Activated naive CD8-positive, alpha-beta T cell treated with anti-CD3 and anti-CD28 coated beads, Interleukin-2, amount 10 ng/mL, durations not matched to agents 7 days and 5 days (primary cell): ENCODE measurements around the gene AHNAK. TPM values are rescaled to one million over a fixed set of nuclear protein-coding genes. Genes with fewer than 3 reads are reported as not detected.

Experiments
- ATAC-seq: fragments of 150-1000 bp; cut with Tn5 transposase; one replicate; pipeline ENCODE4 v1.10.0; 2021; ENCODE audit warnings: low read depth, moderate library complexity
- POLR2A ChIA-PET: fragments of 350-600 bp; sonication (Branson Sonifier 250); formaldehyde crosslinking; loops from one replicate; lab custom pipeline; 2021; ENCODE audit warnings: antibody characterized with exemption; lab: Charles Lee
- DNase-seq: peaks from one replicate; pipeline ENCODE4 v3.0.0; 2021
- H3K27ac Mint-ChIP-seq: one replicate; pipeline ENCODE4 v1.8.0; 2022; ENCODE audit warnings: mild to moderate bottlenecking, mixed read lengths
- H3K27me3 Mint-ChIP-seq: one replicate; pipeline ENCODE4 v1.8.0; 2022; ENCODE audit warnings: mild to moderate bottlenecking, moderate library complexity, mixed read lengths
- H3K36me3 Mint-ChIP-seq: one replicate; pipeline ENCODE4 v1.8.0; 2021; ENCODE audit warnings: mild to moderate bottlenecking, mixed read lengths
- H3K4me1 Mint-ChIP-seq: one replicate; pipeline ENCODE4 v1.8.0; 2021; ENCODE audit warnings: mixed read lengths
- H3K4me3 Mint-ChIP-seq: one replicate; pipeline ENCODE4 v1.8.0; 2022; ENCODE audit warnings: mild to moderate bottlenecking, moderate library complexity, mixed read lengths
- H3K9me3 Mint-ChIP-seq: one replicate; pipeline ENCODE4 v1.8.0; 2021; ENCODE audit warnings: mixed read lengths
- total RNA-seq, 2 experiments: library from RNA; stranded (reverse); gene quantifications; one replicate each; pipeline ENCODE4 v1.2.3, GENCODE V29; 2021

The AHNAK gene
- total RNA-seq, 2 experiments from 2014 or later = 278 to 344 TPM

DNA sequence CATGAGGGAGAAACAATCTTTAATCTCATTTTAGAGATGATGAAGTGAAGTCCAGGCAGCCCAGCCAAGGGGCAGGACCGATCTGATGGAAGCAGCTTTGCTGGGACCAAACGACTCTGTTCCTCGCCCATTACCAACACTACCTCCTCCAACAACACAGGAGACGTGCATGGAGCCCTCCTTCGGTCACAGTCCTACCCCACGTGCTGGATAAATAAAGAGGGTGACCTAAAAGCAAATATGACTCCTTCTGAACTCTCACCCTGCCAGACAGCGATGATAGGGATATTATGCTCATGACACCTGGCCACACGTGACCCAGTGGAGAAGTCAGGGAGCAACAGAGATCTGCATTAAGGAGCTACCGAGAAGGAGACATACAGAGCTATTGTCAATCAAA lies 101.8 kb downstream of the AHNAK start:
- DNase-seq (no peak), ATAC-seq (no peak)
- no peaks in the 10 kb centered on the region for H3K36me3 Mint-ChIP-seq
- H3K27ac Mint-ChIP-seq = no peak overlapping the region
- H3K27me3 Mint-ChIP-seq = peaks cover 30% of the 10 kb centered on the region
- POLR2A ChIA-PET = interaction anchor here (0.9 kb wide), 1 partner anchor 107 kb away, joined by 3 read pairs; no protein-coding TSS in a partner anchor
- H3K4me3 Mint-ChIP-seq = peak overlapping the region; percentile 75
- no peaks in the 10 kb centered on the region for H3K9me3 Mint-ChIP-seq
- H3K4me1 Mint-ChIP-seq = peaks cover 4% of the 10 kb centered on the region

DNA sequence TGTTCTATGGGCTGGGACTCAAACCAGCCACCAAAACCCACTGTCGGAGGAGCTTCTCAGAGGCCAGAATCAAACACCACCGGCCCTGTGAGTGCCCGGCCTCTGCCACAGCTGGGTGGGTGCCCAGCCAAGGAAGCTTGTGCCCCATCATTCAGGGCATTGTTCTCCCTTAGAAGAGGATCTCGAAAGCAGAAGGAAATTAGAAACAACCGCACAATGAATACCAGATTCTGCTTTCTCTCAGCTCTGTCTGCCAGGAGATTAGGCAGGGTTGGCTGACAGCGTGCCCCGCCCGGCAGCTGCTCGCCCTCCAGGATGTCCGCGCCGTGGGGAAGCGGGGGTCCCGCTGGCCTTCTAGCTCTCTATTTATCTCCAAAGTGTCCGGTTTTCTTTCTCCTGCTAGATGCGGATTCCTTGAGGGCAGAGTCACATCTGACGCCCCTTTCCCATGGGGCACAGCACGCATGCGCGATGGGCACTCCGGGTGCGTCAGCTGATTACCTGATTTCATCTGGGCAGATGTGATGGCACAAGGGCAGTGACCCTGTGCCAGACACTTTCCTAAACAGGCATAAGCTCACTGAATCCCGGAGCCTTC lies 102.3 kb downstream of the AHNAK start:
- Mint-ChIP-seq H3K36me3 (no peaks in the 10 kb centered on the region), H3K4me1 (peaks cover 4% of the 10 kb centered on the region), H3K27me3 (peaks cover 30% of the 10 kb centered on the region), H3K9me3 (no peaks in the 10 kb centered on the region), H3K27ac (no peak overlapping the region), H3K4me3 (peak overlapping the region; percentile 75)
- ATAC-seq (peak; percentile 47), DNase-seq (peak; percentile 56)
- POLR2A ChIA-PET = interaction anchor here (0.9 kb wide), 1 partner anchor 20 kb away, joined by 5 read pairs; no protein-coding TSS in a partner anchor

DNA sequence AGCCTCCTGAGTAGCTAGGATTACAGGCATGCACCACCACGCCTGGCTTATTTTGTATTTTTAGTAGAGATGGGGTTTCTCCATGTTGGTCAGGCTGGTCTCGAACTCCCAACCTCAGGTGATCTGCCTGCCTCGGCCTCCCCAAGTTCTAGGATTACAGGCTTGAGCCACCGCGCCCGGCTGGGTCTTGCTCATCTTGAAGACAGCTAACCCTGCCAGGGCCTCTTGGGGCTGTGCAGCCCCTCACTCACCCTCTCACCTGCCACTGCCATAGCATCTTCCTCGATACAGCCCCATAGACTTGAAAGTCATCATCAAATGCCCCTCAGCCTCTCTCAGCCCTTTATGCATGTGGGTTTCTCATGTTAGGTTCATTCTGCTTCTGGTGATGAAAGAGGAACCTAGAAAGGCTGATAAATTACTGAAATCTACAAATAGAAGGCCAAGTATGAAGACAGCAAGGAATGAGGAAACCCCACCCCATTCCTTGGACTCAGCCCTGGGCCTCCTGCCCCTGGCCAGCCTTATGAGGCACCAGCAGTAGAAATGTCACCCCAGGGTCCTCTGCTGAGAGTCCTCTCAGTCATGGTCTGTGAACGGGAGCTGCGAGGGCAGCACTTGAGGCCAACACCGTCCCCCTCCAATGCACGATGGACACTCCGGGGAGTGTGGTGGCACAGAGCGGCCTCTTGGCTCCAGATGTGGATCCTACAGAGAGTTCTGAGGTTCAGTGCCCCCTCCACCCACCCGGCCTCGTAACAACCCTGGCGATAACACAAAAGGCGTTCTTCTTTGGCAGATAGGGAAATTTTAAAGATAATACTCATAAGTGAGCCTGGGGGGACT lies 103.0 kb downstream of the AHNAK start:
- POLR2A ChIA-PET = interaction anchor here (0.9 kb wide), 1 partner anchor 19 kb away, joined by 5 read pairs; no protein-coding TSS in a partner anchor
- no peak overlapping the region for H3K27ac Mint-ChIP-seq
- H3K4me1 Mint-ChIP-seq = peaks cover 4% of the 10 kb centered on the region
- no peaks in the 10 kb centered on the region for H3K9me3 Mint-ChIP-seq
- peak overlapping the region; percentile 75 for H3K4me3 Mint-ChIP-seq
- ATAC-seq (no peak), DNase-seq (no peak)
- H3K27me3 Mint-ChIP-seq = peaks cover 30% of the 10 kb centered on the region
- no peaks in the 10 kb centered on the region for H3K36me3 Mint-ChIP-seq

DNA sequence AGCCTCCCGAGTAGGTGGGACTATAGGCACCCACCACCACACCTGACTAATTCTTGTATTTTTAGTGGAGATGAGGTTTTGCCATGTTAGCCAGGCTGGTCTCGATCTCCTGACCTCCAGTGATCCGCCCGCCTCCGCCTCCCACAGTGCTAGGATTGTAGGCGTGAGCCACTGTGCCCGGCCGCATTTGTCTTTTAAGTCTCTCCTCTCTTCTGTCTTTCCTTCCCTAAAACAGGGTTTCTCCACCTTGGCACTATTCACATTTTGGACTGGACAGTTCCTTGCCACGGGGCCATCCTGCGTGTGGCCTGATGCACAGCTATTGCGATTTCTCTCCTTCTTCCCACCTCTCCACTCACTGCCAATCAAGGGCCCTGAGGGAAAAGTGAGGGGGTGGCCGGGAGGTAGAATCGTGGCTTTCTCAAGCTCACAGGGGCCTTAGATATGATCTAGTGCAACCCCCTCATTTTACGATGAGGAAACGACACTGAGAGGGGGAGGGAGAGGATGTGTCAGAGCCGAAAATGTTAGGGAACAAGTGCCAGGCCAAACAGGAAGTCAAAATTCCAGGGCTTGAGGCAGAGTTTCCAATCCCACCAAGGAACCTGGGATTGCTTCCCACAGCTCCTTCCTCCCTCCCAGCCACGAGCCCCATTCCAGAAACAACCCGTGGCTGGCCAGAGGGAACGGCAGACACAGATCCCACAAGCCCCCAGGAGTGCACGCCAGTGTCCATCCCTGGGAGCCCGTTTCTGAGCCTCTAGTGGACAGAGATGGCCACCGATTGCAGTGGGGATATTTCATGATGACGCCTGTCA lies 106.6 kb downstream of the AHNAK start:
- Mint-ChIP-seq H3K4me1 (peaks cover 10% of the 10 kb centered on the region), H3K27ac (no peak overlapping the region), H3K36me3 (no peaks in the 10 kb centered on the region), H3K4me3 (no peak overlapping the region), H3K27me3 (peaks cover 8% of the 10 kb centered on the region), H3K9me3 (no peaks in the 10 kb centered on the region)
- POLR2A ChIA-PET = no interaction called here
- DNase-seq = no peak
- no peak for ATAC-seq

DNA sequence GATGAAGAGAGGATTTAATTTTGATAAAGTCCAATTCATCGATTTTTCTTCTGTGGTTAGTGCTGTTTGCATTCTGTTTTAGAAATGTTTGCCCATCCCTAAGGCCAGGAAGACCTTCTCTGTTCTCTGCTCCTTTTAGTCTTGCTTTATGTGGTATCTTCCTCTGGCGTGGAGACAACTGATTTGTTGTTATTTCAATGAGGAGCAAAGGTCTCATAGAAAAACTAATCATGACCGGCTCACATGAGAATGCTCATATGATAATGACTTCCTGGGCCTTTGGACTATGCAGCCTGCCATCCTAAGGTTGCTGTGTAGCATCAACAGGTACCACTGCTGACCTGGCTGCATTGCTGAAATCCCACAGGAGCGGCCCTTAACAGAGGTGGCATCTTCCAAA lies 108.0 kb downstream of the AHNAK start:
- Mint-ChIP-seq H3K27ac (no peak overlapping the region), H3K4me3 (no peak overlapping the region), H3K9me3 (no peaks in the 10 kb centered on the region), H3K36me3 (no peaks in the 10 kb centered on the region), H3K27me3 (peaks cover 2% of the 10 kb centered on the region), H3K4me1 (peaks cover 16% of the 10 kb centered on the region)
- POLR2A ChIA-PET = no interaction called here
- ATAC-seq (no peak), DNase-seq (no peak)

DNA sequence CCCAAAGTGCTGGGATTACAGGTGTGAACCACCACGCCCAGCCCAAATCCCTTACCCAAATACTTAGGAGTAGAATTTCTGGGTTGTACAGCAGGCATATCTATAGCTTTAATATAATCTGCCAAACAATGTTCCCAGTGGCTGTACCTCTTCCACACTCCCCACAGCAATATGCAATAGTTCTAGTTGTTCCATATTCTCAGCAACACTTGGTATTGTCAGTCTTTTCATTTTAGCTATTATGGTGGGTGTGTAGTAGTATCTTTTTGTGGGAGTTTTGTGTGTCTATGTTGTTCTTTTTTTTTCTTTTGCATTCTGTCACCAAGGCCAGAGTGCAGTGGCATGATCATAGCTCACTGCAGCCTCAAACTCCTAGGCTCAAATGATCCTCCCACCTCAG lies 109.0 kb downstream of the AHNAK start:
- H3K27ac Mint-ChIP-seq = no peak overlapping the region
- no peaks in the 10 kb centered on the region for H3K27me3 Mint-ChIP-seq
- peaks cover 18% of the 10 kb centered on the region for H3K4me1 Mint-ChIP-seq
- no peaks in the 10 kb centered on the region for H3K36me3 Mint-ChIP-seq
- POLR2A ChIA-PET = no interaction called here
- H3K4me3 Mint-ChIP-seq = no peak overlapping the region
- H3K9me3 Mint-ChIP-seq = no peaks in the 10 kb centered on the region
- DNase-seq (no peak), ATAC-seq (no peak)

DNA sequence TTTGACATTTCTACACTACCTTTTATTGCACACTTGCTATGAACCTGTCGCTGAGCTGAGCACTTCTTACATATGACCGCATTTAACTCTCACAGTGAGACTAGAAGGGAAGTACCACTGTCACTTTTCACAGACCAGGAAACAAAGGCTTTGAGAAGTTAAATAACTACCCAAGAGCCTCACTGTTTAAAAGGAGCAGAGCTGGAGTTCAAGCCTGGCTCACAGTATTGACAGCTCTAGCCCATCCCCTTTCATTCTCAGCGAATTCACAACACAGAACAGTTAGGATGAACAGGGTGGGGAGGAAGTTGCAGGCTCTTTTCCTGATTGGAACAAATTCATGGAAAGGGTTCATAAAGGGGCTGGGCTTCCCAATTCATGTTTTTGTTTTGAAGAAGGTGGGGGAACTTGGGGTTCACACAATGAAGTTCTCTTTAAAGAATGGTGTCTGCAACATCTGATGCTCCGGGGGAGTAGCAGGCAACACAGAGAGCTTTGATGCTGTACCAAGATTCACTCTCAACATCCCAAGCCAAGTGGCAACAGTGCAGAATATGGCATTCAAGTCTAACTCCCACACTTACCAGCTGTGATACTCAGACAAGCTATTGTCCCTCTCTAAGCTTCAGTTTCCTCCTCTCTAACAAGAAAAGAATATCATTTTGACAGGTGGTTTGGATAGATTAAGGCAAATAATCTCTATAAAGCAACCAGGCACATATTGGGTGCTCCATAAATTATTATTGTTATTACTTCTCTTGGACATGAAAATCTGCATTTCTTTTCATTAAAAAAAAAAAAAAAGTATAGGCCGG lies 110.6 kb downstream of the AHNAK start:
- ATAC-seq = peak; percentile 86

DNA sequence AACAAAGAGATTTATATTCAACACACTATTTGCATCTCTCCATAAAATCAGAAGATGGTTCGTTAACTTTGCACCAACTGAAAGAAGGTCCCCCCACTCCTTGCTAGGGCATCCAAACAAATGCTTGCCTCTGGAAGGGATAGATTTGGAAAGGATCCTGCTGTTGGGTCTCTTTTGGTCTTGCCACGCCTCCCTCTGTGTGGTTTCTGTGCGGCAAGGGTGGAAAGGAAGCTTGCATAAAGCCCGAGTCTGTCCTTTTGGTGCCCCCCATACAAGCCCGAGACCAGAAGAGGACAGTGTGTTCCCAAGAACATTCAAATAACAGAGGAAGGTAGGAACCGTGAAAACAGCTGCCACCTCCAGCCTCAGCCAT lies 112.7 kb downstream of the AHNAK start:
- Mint-ChIP-seq H3K36me3 (no peaks in the 10 kb centered on the region), H3K9me3 (no peaks in the 10 kb centered on the region), H3K4me1 (peaks cover 37% of the 10 kb centered on the region), H3K27ac (peak overlapping the region; percentile 32), H3K4me3 (peak overlapping the region; percentile 23), H3K27me3 (no peaks in the 10 kb centered on the region)
- POLR2A ChIA-PET = no interaction called here
- no peak for DNase-seq
- no peak for ATAC-seq

More for the DNA sequence above, 110.6 kb downstream of the AHNAK start:
- POLR2A ChIA-PET = interaction anchor here (1.0 kb wide), 1 partner anchor 110 kb away, joined by 3 read pairs; no protein-coding TSS in a partner anchor
- Mint-ChIP-seq H3K4me1 (peaks cover 26% of the 10 kb centered on the region), H3K9me3 (no peaks in the 10 kb centered on the region), H3K27ac (no peak overlapping the region), H3K27me3 (no peaks in the 10 kb centered on the region), H3K36me3 (no peaks in the 10 kb centered on the region), H3K4me3 (no peak overlapping the region)
- no peak for DNase-seq

DNA sequence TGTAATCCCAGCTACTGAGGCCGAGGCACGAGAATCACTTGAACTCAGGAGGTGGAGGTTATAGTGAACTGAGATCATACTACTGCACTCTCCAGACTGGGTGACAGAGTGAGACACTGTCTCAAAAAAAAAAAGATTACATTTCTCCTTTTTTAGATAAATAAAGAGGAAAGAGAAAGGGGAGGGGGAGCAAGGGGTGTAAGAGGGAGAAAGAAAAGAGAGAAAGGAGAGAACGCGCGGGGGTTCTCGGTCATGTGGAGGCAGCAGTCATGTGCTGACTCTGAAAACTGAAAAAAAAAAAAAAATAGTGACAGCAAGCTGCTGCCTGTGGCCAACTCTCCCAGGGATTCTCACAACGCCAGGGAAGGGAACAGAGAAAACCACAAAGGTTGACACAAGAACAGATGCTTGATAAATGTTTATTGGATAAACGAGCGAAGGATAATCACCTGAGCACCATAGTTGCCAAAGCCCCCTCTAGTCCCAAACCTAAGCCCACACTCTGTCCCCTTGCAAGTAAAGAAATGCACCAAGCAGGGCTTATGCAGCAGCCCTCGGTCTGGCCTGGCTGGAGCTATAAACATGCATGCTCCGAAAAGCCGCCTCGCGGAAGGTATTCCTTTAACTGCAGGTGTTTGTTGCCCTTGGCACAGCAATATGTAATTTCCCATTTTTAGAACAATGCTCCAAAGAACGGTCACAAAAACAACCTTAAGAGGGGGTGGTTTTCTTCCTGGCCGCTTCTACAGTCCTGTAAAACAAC lies 113.3 kb downstream of the AHNAK start:
- ATAC-seq = no peak
- no peak for DNase-seq
- POLR2A ChIA-PET = no interaction called here
- Mint-ChIP-seq H3K4me3 (peak overlapping the region; percentile 23), H3K27ac (no peak overlapping the region), H3K4me1 (peaks cover 41% of the 10 kb centered on the region), H3K36me3 (no peaks in the 10 kb centered on the region), H3K9me3 (no peaks in the 10 kb centered on the region), H3K27me3 (no peaks in the 10 kb centered on the region)

DNA sequence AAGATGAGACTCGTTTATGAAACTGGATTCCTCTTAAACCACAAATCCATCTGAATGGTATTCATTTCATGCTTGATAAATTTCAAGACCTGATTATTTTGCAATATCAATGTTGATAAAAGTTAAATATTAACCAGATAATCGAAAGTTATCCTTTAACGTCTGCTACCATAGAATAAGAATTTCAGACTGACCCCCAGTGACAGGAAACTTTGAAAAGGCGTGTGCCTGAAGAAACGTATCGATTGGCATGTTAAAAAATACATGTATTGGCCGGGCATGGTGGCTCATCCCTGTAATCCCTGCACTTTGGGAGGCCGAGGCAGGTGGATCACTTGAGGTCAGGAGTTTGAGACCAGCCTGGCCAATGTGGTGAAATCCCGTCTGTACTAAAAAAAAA lies 113.9 kb downstream of the AHNAK start:
- no peak overlapping the region for H3K4me3 Mint-ChIP-seq
- POLR2A ChIA-PET = no interaction called here
- no peaks in the 10 kb centered on the region for H3K9me3 Mint-ChIP-seq
- no peaks in the 10 kb centered on the region for H3K27me3 Mint-ChIP-seq
- ATAC-seq = no peak
- H3K4me1 Mint-ChIP-seq = peaks cover 43% of the 10 kb centered on the region
- H3K27ac Mint-ChIP-seq = no peak overlapping the region
- DNase-seq = no peak
- no peaks in the 10 kb centered on the region for H3K36me3 Mint-ChIP-seq

DNA sequence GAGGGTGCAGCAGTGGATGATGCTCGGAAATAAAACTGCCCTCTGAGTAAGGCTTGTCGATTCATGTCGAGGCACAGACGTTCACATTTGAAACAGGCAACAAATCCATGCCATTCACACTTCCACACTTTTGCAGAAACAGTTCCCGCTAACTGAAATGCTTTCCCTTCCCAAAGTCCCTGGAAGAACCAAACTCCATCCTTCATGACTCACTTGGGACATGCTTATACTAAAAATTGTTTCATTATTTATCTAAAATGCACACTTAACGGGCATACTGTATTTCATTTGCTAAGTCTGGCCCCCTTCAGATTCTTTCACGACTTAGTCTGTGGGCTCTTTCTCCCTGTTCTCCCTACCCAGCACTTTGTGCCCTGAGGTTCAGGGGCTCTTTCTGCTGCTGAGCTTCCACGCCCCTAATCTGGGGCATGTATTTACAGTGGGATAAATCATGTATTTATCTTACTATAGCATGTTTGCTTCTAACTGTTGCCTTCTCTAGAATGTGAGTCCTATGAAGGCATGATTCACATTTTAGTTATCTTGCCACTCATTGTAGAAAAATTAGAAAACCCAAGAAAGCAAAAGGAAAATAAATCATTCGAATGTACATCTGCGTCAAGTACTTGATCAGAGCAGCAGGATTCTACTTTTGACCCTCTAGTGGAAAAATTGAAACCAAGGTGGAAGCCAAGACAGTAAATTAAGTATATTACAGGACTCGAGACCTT lies 115.3 kb downstream of the AHNAK start:
- POLR2A ChIA-PET = no interaction called here
- H3K9me3 Mint-ChIP-seq = no peaks in the 10 kb centered on the region
- ATAC-seq = no peak
- H3K36me3 Mint-ChIP-seq = no peaks in the 10 kb centered on the region
- no peak for DNase-seq
- no peaks in the 10 kb centered on the region for H3K27me3 Mint-ChIP-seq
- peaks cover 52% of the 10 kb centered on the region for H3K4me1 Mint-ChIP-seq
- H3K4me3 Mint-ChIP-seq = no peak overlapping the region
- peak overlapping the region; percentile 18 for H3K27ac Mint-ChIP-seq

DNA sequence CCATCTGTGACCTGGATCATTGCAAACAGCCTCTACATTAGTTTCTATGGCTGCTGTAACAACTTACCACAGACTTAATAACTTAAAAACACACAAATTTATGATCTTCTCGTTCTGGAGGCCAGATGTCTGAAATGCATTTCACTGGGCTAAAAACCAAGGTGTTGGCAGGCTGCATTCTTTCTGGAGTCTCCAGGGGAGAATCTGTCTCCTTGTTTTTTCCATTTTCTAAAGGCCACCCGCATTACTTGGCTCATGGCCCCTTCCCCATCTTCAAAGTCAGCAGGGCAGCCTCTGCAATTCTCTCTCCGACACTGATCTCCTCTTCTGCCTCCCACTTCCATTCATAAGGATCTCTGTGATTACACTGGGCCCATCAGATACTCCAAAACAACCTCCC lies 116.2 kb downstream of the AHNAK start:
- no peak for DNase-seq
- no peaks in the 10 kb centered on the region for H3K36me3 Mint-ChIP-seq
- POLR2A ChIA-PET = no interaction called here
- ATAC-seq = no peak
- no peaks in the 10 kb centered on the region for H3K9me3 Mint-ChIP-seq
- H3K4me3 Mint-ChIP-seq = no peak overlapping the region
- peaks cover 48% of the 10 kb centered on the region for H3K4me1 Mint-ChIP-seq
- H3K27ac Mint-ChIP-seq = no peak overlapping the region
- H3K27me3 Mint-ChIP-seq = no peaks in the 10 kb centered on the region
